Endometrial microvascular endothelial cells (primary cell): ENCODE measurements around the gene ARF4. TPM values are rescaled to one million over a fixed set of nuclear protein-coding genes. Genes with fewer than 3 reads are reported as not detected.

Experiments used
- in situ Hi-C: cut with HindIII; loops from 2 replicates; pipeline ENCODE4 v1.10.0; 2017; ENCODE audit warnings: low sequenced_read_pairs, low pct_unique_long_range_greater_than_20kb; ENCODE audit errors: inconsistent ontology term
- total RNA-seq: library from RNA; depleted of rRNA; stranded (reverse); fragments of >200 nt; gene quantifications from one replicate; pipeline ENCODE4 v1.2.3, GENCODE V29; 2015; ENCODE audit errors: inconsistent ontology term

The ARF4 gene
- total RNA-seq, 1 donor from 2014 or later: 248 TPM

GRCh38 chr3:57586778-57587177 is 10.4 kb downstream of the ARF4 start:
- in situ Hi-C loops: no loop called here

- in situ Hi-C loops: no loop called here
These were observed 13.6 kb downstream of the ARF4 start for GRCh38 chr3:57583544-57583943.

- in situ Hi-C loops: no loop called here
These were observed 14.5 kb downstream of the ARF4 start for GRCh38 chr3:57582474-57583168.

GRCh38 chr3:57577801-57578200 is 19.3 kb downstream of the ARF4 start:
- in situ Hi-C loops: no loop called here

- in situ Hi-C loops: no loop called here
These were observed 21.0 kb downstream of the ARF4 start for GRCh38 chr3:57575966-57576626.

- in situ Hi-C loops: no loop called here
These were observed 25.0 kb downstream of the ARF4 start for GRCh38 chr3:57572096-57572495.

GRCh38 chr3:57570878-57571277 is 26.3 kb downstream of the ARF4 start:
- in situ Hi-C loops: no loop called here

GRCh38 chr3:57569859-57570450 is 27.2 kb downstream of the ARF4 start:
- in situ Hi-C loops: no loop called here

- in situ Hi-C loops: no loop called here
These were observed 37.6 kb downstream of the ARF4 start for GRCh38 chr3:57559526-57559925.

- in situ Hi-C loops: no loop called here
These were observed 40.0 kb downstream of the ARF4 start for GRCh38 chr3:57557085-57557537.

- in situ Hi-C loops: no loop called here
These were observed 40.6 kb downstream of the ARF4 start for GRCh38 chr3:57556459-57557084.

- in situ Hi-C loops: no loop called here
These were observed 41.2 kb downstream of the ARF4 start, which contains the start of gene PDE12 for GRCh38 chr3:57555738-57556458. Gene PDE12, plus strand, starts transcription at chr3:57556274. Its CDS starts 106 bp downstream, at chr3:57556380.

GRCh38 chr3:57555306-57555705 is 41.8 kb downstream of the ARF4 start:
- in situ Hi-C loops: no loop called here

- in situ Hi-C loops: no loop called here
These were observed 50.5 kb downstream of the ARF4 start for GRCh38 chr3:57546616-57547015.

GRCh38 chr3:57545636-57546268 is 51.4 kb downstream of the ARF4 start:
- in situ Hi-C loops: no loop called here

- in situ Hi-C loops: no loop called here
These were observed 52.7 kb downstream of the ARF4 start, which contains the start of gene DNAH12 for GRCh38 chr3:57544181-57545125. Gene DNAH12, minus strand, starts transcription at chr3:57544344. Its CDS starts 1,474 bp downstream, at chr3:57542870.

GRCh38 chr3:57538465-57538864 is 58.7 kb downstream of the ARF4 start:
- in situ Hi-C loops: no loop called here
